ENCODE data around the gene NOC4L. TPM values are rescaled to one million over a fixed set of nuclear protein-coding genes. Genes with fewer than 3 reads are reported as not detected.

NOC4L gene
- polyA plus RNA-seq, 3 donors, result 7.3 to 18.0 (median 17.9) TPM

- intact Hi-C loops (cut with micrococcal nuclease), result loop anchor here in 1 of 2 donors (10.0 kb wide), 1 partner anchor 305 kb away; the partner anchor contains the start of gene FBRSL1
- peak overlapping the region; percentile 67 for H3K9ac ChIP-seq (ENCODE audit: insufficient read depth, low read length, poor library complexity, severe bottlenecking)
- H3K9me3 ChIP-seq (replicated peaks in 1 of 2; ENCODE audit: control insufficient read depth in 1 of 2, insufficient read depth in 1 of 2, low read length in 2 of 2), result peaks cover 15 to 25% of the 10 kb centered on the region in 2 donors
- Mint-ChIP-seq H3K27ac (peak overlapping the region in 6 of 7 donors; percentile 84 to 97 (median 94)), H3K4me1 (peaks cover 29% of the 10 kb centered on the region), H3K4me3 (peak overlapping the region; percentile 88 to 97), H3K9me3 (peaks cover 17 to 40% (median 28%) of the 10 kb centered on the region in 7 donors), H3K27me3 (ENCODE audit: low read depth in 3 of 3) (peaks cover 13 to 69% (median 37%) of the 10 kb centered on the region in 3 donors), H3K36me3 (peaks cover 4 to 5% of the 10 kb centered on the region in 2 donors)
- H3K4me3 ChIP-seq (replicated peaks in 1 of 3; ENCODE audit: low read depth in 2 of 3, low read length in 3 of 3), result peak overlapping the region; percentile 48 to 77 (median 76)
- peak overlapping the region; percentile 70 for H3K4me2 ChIP-seq (replicated peaks; ENCODE audit: extremely low read depth, low read length, poor library complexity, severe bottlenecking)
- H4K20me1 ChIP-seq (ENCODE audit: insufficient read depth, low read length), result no peaks in the 10 kb centered on the region
- H2AFZ ChIP-seq (ENCODE audit: insufficient read depth, low read depth, low read length, poor library complexity, severe bottlenecking), result peak overlapping the region; percentile 94
- H3K4me1 ChIP-seq (ENCODE audit: control insufficient read depth in 1 of 2, insufficient read depth in 2 of 2, low read length in 2 of 2), result peaks cover 32 to 40% of the 10 kb centered on the region in 2 donors
- no peaks in the 10 kb centered on the region for H3K79me2 ChIP-seq (ENCODE audit: insufficient read depth, low read length)
- peak overlapping the region; percentile 55 to 69 for H3K27ac ChIP-seq (ENCODE audit: low read depth in 1 of 2, low read length in 2 of 2)
- DNase-seq, result peak; percentile 84 to 93 (median 86)
- no peaks in the 10 kb centered on the region for H3K36me3 ChIP-seq (replicated peaks in 1 of 2; ENCODE audit: control insufficient read depth in 1 of 2, insufficient read depth in 2 of 2, low read length in 2 of 2)
- WGBS (ENCODE audit: insufficient coverage), result under 1% methylated on average over 66 of the region's 69 CpGs
- peaks cover 0 to 47% of the 10 kb centered on the region in 2 donors for H3K27me3 ChIP-seq (ENCODE audit: control insufficient read depth in 2 of 2, insufficient read depth in 2 of 2, low read length in 2 of 2)
- TF ChIP-seq CTCF (IDR thresholded peaks at IDR 0.05), result no peak
These were observed 45.2 kb downstream of the NOC4L start for GRCh38 chr12:132189378-132190011.

- no peaks in the 10 kb centered on the region for H4K20me1 ChIP-seq (ENCODE audit: insufficient read depth, low read length)
- peak overlapping the region in 5 of 7 donors; percentile 81 to 89 (median 85) for H3K27ac Mint-ChIP-seq
- peak overlapping the region; percentile 43 to 76 (median 48) for H3K4me3 ChIP-seq (replicated peaks in 1 of 3; ENCODE audit: low read depth in 2 of 3, low read length in 3 of 3)
- no peak for DNase-seq
- H3K36me3 ChIP-seq (replicated peaks in 1 of 2; ENCODE audit: control insufficient read depth in 1 of 2, insufficient read depth in 2 of 2, low read length in 2 of 2), result no peaks in the 10 kb centered on the region
- H3K4me1 Mint-ChIP-seq, result peaks cover 28% of the 10 kb centered on the region
- peaks cover 0 to 45% of the 10 kb centered on the region in 2 donors for H3K27me3 ChIP-seq (ENCODE audit: control insufficient read depth in 2 of 2, insufficient read depth in 2 of 2, low read length in 2 of 2)
- no peak for TF ChIP-seq CTCF (IDR thresholded peaks at IDR 0.05)
- H3K4me1 ChIP-seq (ENCODE audit: control insufficient read depth in 1 of 2, insufficient read depth in 2 of 2, low read length in 2 of 2), result peaks cover 32 to 40% of the 10 kb centered on the region in 2 donors
- peak overlapping the region; percentile 67 for H3K9ac ChIP-seq (ENCODE audit: insufficient read depth, low read length, poor library complexity, severe bottlenecking)
- H3K79me2 ChIP-seq (ENCODE audit: insufficient read depth, low read length), result no peaks in the 10 kb centered on the region
- peaks cover 17 to 41% (median 30%) of the 10 kb centered on the region in 7 donors for H3K9me3 Mint-ChIP-seq
- intact Hi-C loops (cut with micrococcal nuclease), result loop anchor here in 1 of 2 donors (10.0 kb wide), 1 partner anchor 305 kb away; the partner anchor contains the start of gene FBRSL1
- H3K4me3 Mint-ChIP-seq, result peak overlapping the region; percentile 88 to 97
- peaks cover 4 to 5% of the 10 kb centered on the region in 2 donors for H3K36me3 Mint-ChIP-seq
- peaks cover 8 to 62% (median 36%) of the 10 kb centered on the region in 3 donors for H3K27me3 Mint-ChIP-seq (ENCODE audit: low read depth in 3 of 3)
- H3K27ac ChIP-seq (ENCODE audit: low read depth in 1 of 2, low read length in 2 of 2), result peak overlapping the region in 1 of 2 donors; percentile 16
- WGBS (ENCODE audit: insufficient coverage), result 33% methylated on average over 48 of the region's 59 CpGs
- peak overlapping the region; percentile 94 for H2AFZ ChIP-seq (ENCODE audit: insufficient read depth, low read depth, low read length, poor library complexity, severe bottlenecking)
- peaks cover 18 to 31% of the 10 kb centered on the region in 2 donors for H3K9me3 ChIP-seq (replicated peaks in 1 of 2; ENCODE audit: control insufficient read depth in 1 of 2, insufficient read depth in 1 of 2, low read length in 2 of 2)
- peak overlapping the region; percentile 70 for H3K4me2 ChIP-seq (replicated peaks; ENCODE audit: extremely low read depth, low read length, poor library complexity, severe bottlenecking)
These were observed 45.9 kb downstream of the NOC4L start for GRCh38 chr12:132190012-132190755.

All from CD14-positive monocyte (primary cell).